Muscle layer of colon (tissue), 2 donors: ENCODE measurements around the gene CEP250.

Experiments used
- H3K27ac ChIP-seq: one replicate; pipeline ENCODE4 v1.7.0; 2013; ENCODE audit warnings: low read depth, mild to moderate bottlenecking, low read length, moderate library complexity
- H3K27me3 ChIP-seq, 2 donors: one replicate each; pipeline ENCODE4 v1.7.0; 2013; ENCODE audit warnings: low read length in 2 of 2, mild to moderate bottlenecking in 2 of 2; ENCODE audit not compliant: insufficient read depth in 2 of 2, control insufficient read depth in 1 of 2
- H3K36me3 ChIP-seq: one replicate; pipeline ENCODE4 v1.7.0; 2013; ENCODE audit warnings: mild to moderate bottlenecking, low read length; ENCODE audit not compliant: insufficient read depth
- H3K4me1 ChIP-seq: one replicate; pipeline ENCODE4 v1.7.0; 2013; ENCODE audit warnings: mild to moderate bottlenecking, low read length; ENCODE audit not compliant: insufficient read depth
- H3K4me3 ChIP-seq, 2 donors: one replicate each; pipeline ENCODE4 v1.7.0; 2013; ENCODE audit warnings: low read length in 2 of 2, low read depth in 1 of 2, mild to moderate bottlenecking in 1 of 2, moderate library complexity in 1 of 2
- H3K9ac ChIP-seq: one replicate; pipeline ENCODE4 v1.7.0; 2013; ENCODE audit warnings: low read length
- H3K9me3 ChIP-seq: one replicate; pipeline ENCODE4 v1.7.0; 2013; ENCODE audit warnings: mild to moderate bottlenecking, low read length
- donor health status: abdominal sarcoma.
- donor health status: Adenocarcinoma of cecum.

The CEP250 gene

GRCh38 chr20:35502352-35502751, 47.0 kb downstream of the CEP250 start:
- Histone ChIP-seq H3K4me3 (no peak overlapping the region), H3K27ac (no peak overlapping the region), H3K4me1 (peaks cover 16% of the 10 kb centered on the region), H3K27me3 (no peaks in the 10 kb centered on the region), H3K9ac (no peak overlapping the region), H3K36me3 (peaks cover 78% of the 10 kb centered on the region), H3K9me3 (no peaks in the 10 kb centered on the region)

GRCh38 chr20:35503281-35503680, 47.9 kb downstream of the CEP250 start:
- Histone ChIP-seq H3K27ac (no peak overlapping the region), H3K4me1 (peaks cover 16% of the 10 kb centered on the region), H3K27me3 (no peaks in the 10 kb centered on the region), H3K9ac (no peak overlapping the region), H3K4me3 (no peak overlapping the region), H3K9me3 (no peaks in the 10 kb centered on the region), H3K36me3 (peaks cover 78% of the 10 kb centered on the region)

- peaks cover 73% of the 10 kb centered on the region for H3K36me3 ChIP-seq
- H3K9me3 ChIP-seq = no peaks in the 10 kb centered on the region
- H3K27ac ChIP-seq = no peak overlapping the region
- peaks cover 16% of the 10 kb centered on the region for H3K4me1 ChIP-seq
- H3K27me3 ChIP-seq = no peaks in the 10 kb centered on the region
- no peak overlapping the region for H3K9ac ChIP-seq
- H3K4me3 ChIP-seq = peak overlapping the region in 1 of 2 donors; percentile 16
Observed at GRCh38 chr20:35503841-35504561, 48.6 kb downstream of the CEP250 start.

GRCh38 chr20:35504751-35505150, 49.4 kb downstream of the CEP250 start:
- H3K4me1 ChIP-seq = peaks cover 16% of the 10 kb centered on the region
- H3K9me3 ChIP-seq = no peaks in the 10 kb centered on the region
- H3K27me3 ChIP-seq = no peaks in the 10 kb centered on the region
- no peak overlapping the region for H3K9ac ChIP-seq
- peak overlapping the region in 1 of 2 donors; percentile 16 for H3K4me3 ChIP-seq
- H3K36me3 ChIP-seq = peaks cover 72% of the 10 kb centered on the region
- no peak overlapping the region for H3K27ac ChIP-seq

- Histone ChIP-seq H3K9ac (no peak overlapping the region), H3K27ac (no peak overlapping the region), H3K4me1 (peaks cover 16% of the 10 kb centered on the region), H3K9me3 (no peaks in the 10 kb centered on the region), H3K4me3 (no peak overlapping the region), H3K27me3 (no peaks in the 10 kb centered on the region), H3K36me3 (peaks cover 65% of the 10 kb centered on the region)
Observed at GRCh38 chr20:35506179-35506578, 50.8 kb downstream of the CEP250 start.

GRCh38 chr20:35506872-35507638, 51.7 kb downstream of the CEP250 start:
- H3K27ac ChIP-seq = no peak overlapping the region
- H3K27me3 ChIP-seq = no peaks in the 10 kb centered on the region
- no peak overlapping the region for H3K9ac ChIP-seq
- H3K4me3 ChIP-seq = no peak overlapping the region
- no peaks in the 10 kb centered on the region for H3K9me3 ChIP-seq
- peaks cover 16% of the 10 kb centered on the region for H3K4me1 ChIP-seq
- H3K36me3 ChIP-seq = peaks cover 63% of the 10 kb centered on the region

GRCh38 chr20:35508493-35509218, 53.3 kb downstream of the CEP250 start:
- H3K27ac ChIP-seq = no peak overlapping the region
- H3K27me3 ChIP-seq = no peaks in the 10 kb centered on the region
- no peak overlapping the region for H3K4me3 ChIP-seq
- peaks cover 10% of the 10 kb centered on the region for H3K4me1 ChIP-seq
- H3K9me3 ChIP-seq = no peaks in the 10 kb centered on the region
- H3K36me3 ChIP-seq = peaks cover 49% of the 10 kb centered on the region
- H3K9ac ChIP-seq = no peak overlapping the region

- no peaks in the 10 kb centered on the region for H3K9me3 ChIP-seq
- H3K36me3 ChIP-seq = peaks cover 39% of the 10 kb centered on the region
- H3K4me1 ChIP-seq = no peaks in the 10 kb centered on the region
- no peak overlapping the region for H3K27ac ChIP-seq
- H3K27me3 ChIP-seq = no peaks in the 10 kb centered on the region
- H3K9ac ChIP-seq = no peak overlapping the region
- H3K4me3 ChIP-seq = no peak overlapping the region
Observed at GRCh38 chr20:35510951-35511735, 55.7 kb downstream of the CEP250 start.

- H3K9me3 ChIP-seq = no peaks in the 10 kb centered on the region
- no peak overlapping the region for H3K4me3 ChIP-seq
- no peak overlapping the region for H3K27ac ChIP-seq
- no peaks in the 10 kb centered on the region for H3K27me3 ChIP-seq
- H3K4me1 ChIP-seq = no peaks in the 10 kb centered on the region
- no peak overlapping the region for H3K9ac ChIP-seq
- peaks cover 34% of the 10 kb centered on the region for H3K36me3 ChIP-seq
Observed at GRCh38 chr20:35511814-35512420, 56.5 kb downstream of the CEP250 start.

- no peaks in the 10 kb centered on the region for H3K4me1 ChIP-seq
Observed at GRCh38 chr20:35514371-35514932, 59.1 kb downstream of the CEP250 start.

More at GRCh38 chr20:35514371-35514932, 59.1 kb downstream of the CEP250 start:
- Histone ChIP-seq H3K9me3 (no peaks in the 10 kb centered on the region), H3K36me3 (peaks cover 18% of the 10 kb centered on the region), H3K27ac (no peak overlapping the region), H3K9ac (no peak overlapping the region), H3K4me3 (no peak overlapping the region), H3K27me3 (no peaks in the 10 kb centered on the region)
